OCI-LY7 (cell line): Measurements from ENCODE around the gene PIK3AP1. TPM values are rescaled to one million over a fixed set of nuclear protein-coding genes. Genes with fewer than 3 reads are reported as not detected.

ENCODE experiments used
- BruUV-seq: library from RNA; stranded (reverse); fragments of 400-500 nt; replicated peaks from 2 replicates; lab custom pipeline; 2021; lab: Mats Ljungman, UMichigan
- CTCF ChIA-PET: fragments of 300-600 bp; sonication (Branson Sonifier 250); formaldehyde crosslinking; loops from one replicate; lab custom pipeline; 2022; ENCODE audit warnings: antibody characterized with exemption; ENCODE audit not compliant: unreplicated experiment; lab: Charles Lee
- POLR2A ChIA-PET: fragments of 300-600 bp; sonication (Branson Sonifier 250); formaldehyde crosslinking; loops from one replicate; lab custom pipeline; 2022; ENCODE audit warnings: antibody characterized with exemption; lab: Charles Lee
- DNase-seq: peaks from one replicate; pipeline ENCODE4 v3.0.0-alpha.2; 2015; ENCODE audit warnings: low spot score
- H2AFZ ChIP-seq: fragments of 200-600 bp; sonication (generic), shearing (Covaris generic); 2 replicates; pipeline ENCODE4 v1.6.1; 2014; ENCODE audit warnings: mild to moderate bottlenecking, antibody characterized with exemption, low read length, moderate library complexity
- H3K27ac ChIP-seq: fragments of 200-600 bp; sonication (generic); 2 replicates; pipeline ENCODE4 v1.5.1; 2014; ENCODE audit warnings: mixed run types, low read depth, mild to moderate bottlenecking, moderate library complexity, low read length, inconsistent platforms; ENCODE audit not compliant: poor library complexity, severe bottlenecking
- H3K36me3 ChIP-seq: fragments of 200-600 bp; sonication (generic); 2 replicates; pipeline ENCODE4 v1.6.1; 2014; ENCODE audit warnings: mild to moderate bottlenecking, antibody characterized with exemption, low read length, moderate library complexity, mixed read lengths; ENCODE audit not compliant: insufficient read depth
- H3K4me1 ChIP-seq: fragments of 200-600 bp; sonication (generic); 2 replicates; pipeline ENCODE4 v1.5.1; 2014; ENCODE audit warnings: mild to moderate bottlenecking, low read length; ENCODE audit not compliant: insufficient read depth, poor library complexity, severe bottlenecking
- H3K4me2 ChIP-seq: fragments of 200-600 bp; sonication (generic); 2 replicates; pipeline ENCODE4 v1.6.1; 2014; ENCODE audit warnings: mild to moderate bottlenecking, low read length
- H3K4me3 ChIP-seq: fragments of 200-600 bp; sonication (generic); 2 replicates; pipeline ENCODE4 v1.5.1; 2014; ENCODE audit warnings: mild to moderate bottlenecking, low read depth, low read length; ENCODE audit not compliant: poor library complexity, severe bottlenecking
- H3K79me2 ChIP-seq: fragments of 200-600 bp; sonication (generic); 2 replicates; pipeline ENCODE4 v1.6.1; 2016; ENCODE audit warnings: low read depth, mild to moderate bottlenecking, low read length, moderate library complexity, mixed read lengths; ENCODE audit not compliant: insufficient read depth
- H3K9me2 ChIP-seq: fragments of 200-600 bp; sonication (generic); 2 replicates; pipeline ENCODE4 v1.6.1; 2016; ENCODE audit warnings: mild to moderate bottlenecking, low read length, mixed read lengths; ENCODE audit not compliant: insufficient read depth
- H3K9me3 ChIP-seq: fragments of 200-600 bp; sonication (generic); 2 replicates; pipeline ENCODE4 v1.6.1; 2014; ENCODE audit warnings: mild to moderate bottlenecking, mixed run types, low read length, mixed read lengths
- H4K20me1 ChIP-seq: fragments of 200-600 bp; sonication (generic); 2 replicates; pipeline ENCODE4 v1.6.1; 2014; ENCODE audit warnings: mild to moderate bottlenecking, antibody characterized with exemption, low read length, moderate library complexity, mixed read lengths; ENCODE audit not compliant: insufficient read depth
- CTCF ChIP-seq: fragments of 200-600 bp; sonication (generic); conservative IDR thresholded peaks from 2 replicates; pipeline ENCODE4 v1.5.1; 2014; ENCODE audit warnings: mild to moderate bottlenecking, antibody characterized with exemption, low read length, moderate library complexity, mixed read lengths
- EZH2phosphoT487 ChIP-seq: fragments of 200-600 bp; sonication (generic); IDR thresholded peaks from 2 replicates; pipeline ENCODE4 v1.6.1; 2018; ENCODE audit warnings: low read depth, borderline replicate concordance, mild to moderate bottlenecking, mixed run types, antibody characterized with exemption, low read length, moderate library complexity, mixed read lengths
- intact Hi-C: fragments of 100-400 bp; cut with micrococcal nuclease; formaldehyde crosslinking; loops from one replicate; pipeline ENCODE4 v1.10.0; 2022; ENCODE audit not compliant: unreplicated experiment
- total RNA-seq, 2 experiments: library from RNA; depleted of rRNA in 1 of 2; stranded (reverse); fragments of >200 nt in 1 of 2; shearing (Covaris generic) in 1 of 2; gene quantifications; 2 replicates each; pipeline ENCODE4 v1.2.3, GENCODE V29; 2014 to 2022

The PIK3AP1 gene
- total RNA-seq, 2 experiments from 2014 or later, result 132 to 140 TPM

- Histone ChIP-seq H3K27ac (peak overlapping the region; percentile 96), H3K9me3 (no peaks in the 10 kb centered on the region), H4K20me1 (peaks cover 42% of the 10 kb centered on the region), H3K36me3 (peaks cover 67% of the 10 kb centered on the region), H2AFZ (no peak overlapping the region), H3K4me2 (peak overlapping the region; percentile 89), H3K4me3 (peak overlapping the region; percentile 62), H3K9me2 (no peaks in the 10 kb centered on the region), H3K4me1 (peaks cover 90% of the 10 kb centered on the region), H3K79me2 (peaks cover 100% of the 10 kb centered on the region)
- ChIA-PET CTCF (interaction anchor here (0.9 to 1.6 kb wide), 4 partner anchors 15 to 83 kb away, joined by 3 to 4 read pairs (median 4); no protein-coding TSS in a partner anchor), POLR2A (interaction anchor here (0.7 to 3.8 kb wide), 12 partner anchors 8 to 56 kb away, joined by 3 to 28 read pairs (median 6); no protein-coding TSS in a partner anchor)
- intact Hi-C loops, result loop anchor here (10.0 kb wide), 1 partner anchor 398 kb away; the partner anchor contains the start of gene BLNK
- no peak for TF ChIP-seq CTCF
- TF ChIP-seq EZH2phosphoT487, result no peak
- BruUV-seq, result no TSS peak
- no peak for DNase-seq
Observed at GRCh38 chr10:96672481-96673175, 47.7 kb downstream of the PIK3AP1 start.

- no peak for DNase-seq
- H4K20me1 ChIP-seq, result peaks cover 48% of the 10 kb centered on the region
- H3K4me1 ChIP-seq, result peaks cover 89% of the 10 kb centered on the region
- no peak overlapping the region for H2AFZ ChIP-seq
- BruUV-seq, result no TSS peak
- POLR2A ChIA-PET, result interaction anchor here (1.0 to 3.8 kb wide), 6 partner anchors 21 to 51 kb away, joined by 3 to 28 read pairs (median 4); no protein-coding TSS in a partner anchor
- H3K9me2 ChIP-seq, result no peaks in the 10 kb centered on the region
- H3K27ac ChIP-seq, result peak overlapping the region; percentile 26
- TF ChIP-seq EZH2phosphoT487, result no peak
- TF ChIP-seq CTCF, result no peak
- H3K4me3 ChIP-seq, result peak overlapping the region; percentile 22
- intact Hi-C loops, result loop anchor here (10.0 kb wide), 1 partner anchor 397 kb away; the partner anchor contains the start of gene BLNK
- peaks cover 100% of the 10 kb centered on the region for H3K79me2 ChIP-seq
- CTCF ChIA-PET, result interaction anchor here (0.6 to 1.3 kb wide), 3 partner anchors 26 to 85 kb away, joined by 3 to 5 read pairs (median 4); no protein-coding TSS in a partner anchor
- peak overlapping the region; percentile 89 for H3K4me2 ChIP-seq
- H3K9me3 ChIP-seq, result no peaks in the 10 kb centered on the region
- H3K36me3 ChIP-seq, result peaks cover 67% of the 10 kb centered on the region
Observed at GRCh38 chr10:96671211-96671890, 49.0 kb downstream of the PIK3AP1 start.
